Naive thymus-derived CD4-positive, alpha-beta T cell (primary cell): ENCODE data around the gene MRPL37. TPM values are rescaled to one million over a fixed set of nuclear protein-coding genes. Genes with fewer than 3 reads are reported as not detected.
"Not testable (repeated sequence)": the region's sequence is repeated elsewhere in the genome, so short reads cannot be mapped to it uniquely, and the experiment has no call there.

ENCODE experiments used
- ATAC-seq: fragments of 150-1000 bp; cut with Tn5 transposase; 2 replicates; pipeline ENCODE4 v1.10.0; 2021; ENCODE audit warnings: mild to moderate bottlenecking, moderate library complexity
- CTCF ChIA-PET: fragments of 350-600 bp; sonication (Branson Sonifier 250); formaldehyde crosslinking; loops from one replicate; lab custom pipeline; 2021; ENCODE audit warnings: antibody characterized with exemption; lab: Charles Lee
- POLR2A ChIA-PET: fragments of 350-600 bp; sonication (Branson Sonifier 250); formaldehyde crosslinking; loops from one replicate; lab custom pipeline; 2021; ENCODE audit warnings: antibody characterized with exemption, inconsistent platforms; lab: Charles Lee
- DNase-seq, 9 donors: peaks; one replicate each; pipeline versions ENCODE4 v3.0.0 to v3.0.0-alpha.2; 2020 to 2022; ENCODE audit warnings: mixed read lengths in 1 of 9
- H3K27ac ChIP-seq: one replicate; pipeline ENCODE4 v1.7.0; 2013; ENCODE audit warnings: mild to moderate bottlenecking, low read depth, low read length, moderate library complexity
- H3K27me3 ChIP-seq, 2 donors: one replicate each; pipeline ENCODE4 v1.7.0; 2013; ENCODE audit warnings: low read length in 2 of 2, mild to moderate bottlenecking in 2 of 2, moderate library complexity in 2 of 2; ENCODE audit not compliant: control insufficient read depth in 2 of 2, insufficient read depth in 2 of 2
- H3K36me3 ChIP-seq, 3 experiments: 1 replicate in 2 of 3; 2 replicates in 1 of 3; pipeline ENCODE4 v1.7.0; 2013; ENCODE audit warnings: low read length in 3 of 3, mild to moderate bottlenecking in 3 of 3, moderate library complexity in 1 of 3; ENCODE audit not compliant: insufficient read depth in 3 of 3, control insufficient read depth in 2 of 3
- H3K4me1 ChIP-seq, 2 donors: one replicate each; pipeline ENCODE4 v1.7.0; 2013; ENCODE audit warnings: low read length in 2 of 2, mild to moderate bottlenecking in 2 of 2, moderate library complexity in 1 of 2; ENCODE audit not compliant: control insufficient read depth in 2 of 2, insufficient read depth in 2 of 2
- H3K4me3 ChIP-seq: 2 replicates; pipeline ENCODE4 v1.7.0; 2013; ENCODE audit warnings: mild to moderate bottlenecking, low read length
- H3K9me3 ChIP-seq, 3 experiments: 1 replicate in 2 of 3; 2 replicates in 1 of 3; pipeline ENCODE4 v1.7.0; 2013; ENCODE audit warnings: low read length in 3 of 3; ENCODE audit not compliant: control insufficient read depth in 2 of 3
- H3K27ac Mint-ChIP-seq, 9 donors: one replicate each; pipeline ENCODE4 v1.8.0; 2020 to 2022; ENCODE audit warnings: mixed read lengths in 9 of 9, mild to moderate bottlenecking in 8 of 9, moderate library complexity in 5 of 9, inconsistent platforms in 2 of 9
- H3K27me3 Mint-ChIP-seq, 5 donors: one replicate each; pipeline ENCODE4 v1.8.0; 2021 to 2022; ENCODE audit warnings: mixed read lengths in 5 of 5, mild to moderate bottlenecking in 1 of 5
- H3K36me3 Mint-ChIP-seq, 5 donors: one replicate each; pipeline ENCODE4 v1.8.0; 2020 to 2022; ENCODE audit warnings: mixed read lengths in 5 of 5, mild to moderate bottlenecking in 3 of 5, inconsistent platforms in 1 of 5
- H3K4me1 Mint-ChIP-seq, 7 donors: one replicate each; pipeline ENCODE4 v1.8.0; 2020 to 2022; ENCODE audit warnings: mixed read lengths in 7 of 7, mild to moderate bottlenecking in 3 of 7, inconsistent platforms in 1 of 7
- H3K4me3 Mint-ChIP-seq, 10 donors: one replicate each; pipeline ENCODE4 v1.8.0; 2020 to 2022; ENCODE audit warnings: mild to moderate bottlenecking in 10 of 10, mixed read lengths in 10 of 10, moderate library complexity in 6 of 10, inconsistent platforms in 2 of 10
- H3K9me3 Mint-ChIP-seq, 11 donors: one replicate each; pipeline ENCODE4 v1.8.0; 2020 to 2022; ENCODE audit warnings: mixed read lengths in 11 of 11, mild to moderate bottlenecking in 4 of 11, inconsistent platforms in 1 of 11, moderate library complexity in 1 of 11
- intact Hi-C, 2 donors: fragments of 100-400 bp; cut with micrococcal nuclease; formaldehyde crosslinking; loops; one replicate each; pipeline ENCODE4 v1.15.1; 2023
- polyA plus RNA-seq, 2 donors: library from polyadenylated mRNA; unstranded; fragments of 300-500 nt; fragmentation: Illumina TruSeq; gene quantifications; one replicate each; pipeline ENCODE4 v1.2.3, GENCODE V29; 2021
- total RNA-seq, 6 experiments: library from RNA in 5 of 6; stranded (reverse) in 5 of 6; gene quantifications; 1 replicate in 5 of 6; 2 replicates in 1 of 6; pipeline ENCODE4 v1.2.3 and lab custom pipeline; 2021 to 2026

The MRPL37 gene
- total and polyA plus RNA-seq, 7 experiments from 2014 or later = 25.4 to 86.7 (median 36.6) TPM

DNA sequence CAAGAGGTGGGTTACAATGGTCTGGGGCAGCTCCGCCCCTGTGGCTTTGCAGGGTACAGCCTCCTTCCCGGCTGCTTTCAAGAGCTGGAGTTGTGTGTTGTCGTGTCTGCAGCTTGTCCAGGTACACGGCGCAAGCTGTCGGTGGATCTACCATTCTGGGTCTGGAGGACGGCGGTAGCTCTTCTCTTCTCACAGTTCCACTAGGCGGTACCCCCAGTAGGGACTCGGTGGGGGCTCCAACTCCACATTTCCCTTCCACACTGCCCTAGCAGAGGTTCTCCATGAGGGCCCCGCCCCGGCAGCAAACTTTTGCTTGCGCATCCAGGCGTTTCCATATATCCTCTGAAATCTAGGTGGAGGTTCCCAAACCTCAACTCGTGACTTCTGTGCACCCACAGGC is 34.8 kb upstream of the MRPL37 start:
- no peak overlapping the region for H3K27ac ChIP-seq
- Mint-ChIP-seq H3K27ac (no peak overlapping the region), H3K4me1 (peaks cover 0 to 1% (median 0%) of the 10 kb centered on the region in 7 donors), H3K9me3 (no peaks in the 10 kb centered on the region), H3K27me3 (no peaks in the 10 kb centered on the region), H3K36me3 (peaks cover 0 to 7% (median 0%) of the 10 kb centered on the region in 5 donors), H3K4me3 (no peak overlapping the region)
- H3K4me3 ChIP-seq = no peak overlapping the region
- CTCF ChIA-PET = no interaction called here
- POLR2A ChIA-PET = no interaction called here
- intact Hi-C loops = no loop called here
- no peaks in the 10 kb centered on the region for H3K36me3 ChIP-seq
- no peaks in the 10 kb centered on the region for H3K27me3 ChIP-seq
- no peak for DNase-seq
- H3K4me1 ChIP-seq = no peaks in the 10 kb centered on the region
- H3K9me3 ChIP-seq = no peaks in the 10 kb centered on the region
- no peak for ATAC-seq

- H3K27me3 Mint-ChIP-seq, CTCF ChIA-PET, H3K4me3 Mint-ChIP-seq: not testable (repeated sequence)
Measured at GRCh38 chr1:54166357-54166756, 33.6 kb upstream of the MRPL37 start.

GRCh38 chr1:54167422-54168139 is 32.4 kb upstream of the MRPL37 start:
- H3K36me3 Mint-ChIP-seq = peaks cover 0 to 8% (median 0%) of the 10 kb centered on the region in 5 donors
- H3K27me3 Mint-ChIP-seq = no peaks in the 10 kb centered on the region
- H3K4me1 Mint-ChIP-seq = peaks cover 1 to 18% (median 13%) of the 10 kb centered on the region in 7 donors
- intact Hi-C loops = no loop called here
- H3K4me3 Mint-ChIP-seq = no peak overlapping the region
- Histone ChIP-seq H3K4me3 (no peak overlapping the region), H3K4me1 (peaks cover 0 to 7% of the 10 kb centered on the region in 2 donors), H3K9me3 (no peaks in the 10 kb centered on the region), H3K27me3 (no peaks in the 10 kb centered on the region), H3K36me3 (peaks cover 0 to 3% (median 0%) of the 10 kb centered on the region in 3 experiments), H3K27ac (no peak overlapping the region)
- ATAC-seq = no peak
- H3K9me3 Mint-ChIP-seq = no peaks in the 10 kb centered on the region
- CTCF ChIA-PET = no interaction called here
- H3K27ac Mint-ChIP-seq = no peak overlapping the region
- no peak for DNase-seq
- POLR2A ChIA-PET = no interaction called here

More at GRCh38 chr1:54166357-54166756, 33.6 kb upstream of the MRPL37 start:
- ATAC-seq, H3K4me3 ChIP-seq, H3K27me3 ChIP-seq, intact Hi-C loops, DNase-seq, H3K27ac ChIP-seq, H3K36me3 Mint-ChIP-seq, H3K9me3 ChIP-seq, POLR2A ChIA-PET, H3K9me3 Mint-ChIP-seq, H3K4me1 ChIP-seq, H3K36me3 ChIP-seq: not testable (repeated sequence)
- peaks cover 1 to 10% (median 9%) of the 10 kb centered on the region in 7 donors for H3K4me1 Mint-ChIP-seq
- H3K27ac Mint-ChIP-seq = peak overlapping the region in 1 of 9 donors; percentile 62

DNA sequence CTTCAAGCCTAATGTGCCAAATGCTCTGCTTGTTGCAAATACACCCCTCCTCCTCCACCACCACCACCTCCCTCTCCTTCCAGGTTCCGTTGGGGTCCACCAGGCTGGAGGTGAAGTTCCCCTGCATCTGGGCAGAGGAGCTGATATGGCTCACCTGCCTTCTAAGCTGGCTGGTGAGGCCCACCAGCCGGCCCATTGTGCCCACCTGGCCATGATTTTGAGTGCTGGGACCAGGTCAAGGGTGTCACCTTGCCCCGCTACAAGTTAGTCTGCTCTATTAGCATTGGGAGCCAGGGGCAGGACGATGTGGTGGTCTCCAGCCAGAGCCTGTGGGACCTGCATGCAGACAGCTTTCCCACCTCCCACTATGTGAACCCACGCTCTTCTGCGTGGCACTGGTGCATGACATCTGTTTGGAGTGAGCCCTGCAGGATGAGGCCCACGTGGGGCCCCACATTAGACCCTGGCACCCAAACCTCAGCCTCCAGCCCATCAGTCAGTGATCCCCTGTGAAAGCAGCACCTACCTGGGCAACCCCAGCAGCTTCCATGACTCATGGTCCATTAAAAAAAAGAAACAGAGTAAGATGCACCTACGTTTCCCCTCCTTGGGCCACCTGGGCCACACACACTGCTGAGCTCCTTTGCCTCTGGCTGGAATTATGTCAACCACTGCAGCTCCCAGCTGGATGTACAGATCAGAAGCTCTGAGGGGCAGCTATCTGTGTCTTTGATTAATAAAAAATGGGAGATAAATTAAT is 31.6 kb upstream of the MRPL37 start:
- POLR2A ChIA-PET = no interaction called here
- H3K27ac Mint-ChIP-seq = peak overlapping the region in 2 of 9 donors; percentile 5 to 63
- CTCF ChIA-PET = no interaction called here
- H3K4me1 ChIP-seq = peaks cover 0 to 7% of the 10 kb centered on the region in 2 donors
- H3K27me3 Mint-ChIP-seq = no peaks in the 10 kb centered on the region
- H3K36me3 ChIP-seq = peaks cover 0 to 4% (median 0%) of the 10 kb centered on the region in 3 experiments
- no peaks in the 10 kb centered on the region for H3K9me3 Mint-ChIP-seq
- no peaks in the 10 kb centered on the region for H3K27me3 ChIP-seq
- ATAC-seq (no peak), DNase-seq (no peak)
- no peak overlapping the region for H3K4me3 Mint-ChIP-seq
- H3K4me3 ChIP-seq = no peak overlapping the region
- no peak overlapping the region for H3K27ac ChIP-seq
- peaks cover 1 to 19% (median 13%) of the 10 kb centered on the region in 7 donors for H3K4me1 Mint-ChIP-seq
- H3K36me3 Mint-ChIP-seq = peaks cover 0 to 13% (median 0%) of the 10 kb centered on the region in 5 donors
- intact Hi-C loops = no loop called here
- no peaks in the 10 kb centered on the region for H3K9me3 ChIP-seq

- no peak overlapping the region for H3K27ac ChIP-seq
- H3K9me3 ChIP-seq = no peaks in the 10 kb centered on the region
- peaks cover 0 to 7% of the 10 kb centered on the region in 2 donors for H3K4me1 ChIP-seq
- no peaks in the 10 kb centered on the region for H3K9me3 Mint-ChIP-seq
- H3K4me1 Mint-ChIP-seq = peaks cover 1 to 19% (median 16%) of the 10 kb centered on the region in 7 donors
- no peaks in the 10 kb centered on the region for H3K27me3 Mint-ChIP-seq
- H3K27ac Mint-ChIP-seq = peak overlapping the region in 5 of 9 donors; percentile 5 to 69 (median 59)
- POLR2A ChIA-PET = interaction anchor here (0.6 kb wide), 1 partner anchor 225 kb away, joined by 3 read pairs; no protein-coding TSS in a partner anchor
- no peaks in the 10 kb centered on the region for H3K27me3 ChIP-seq
- H3K4me3 Mint-ChIP-seq = no peak overlapping the region
- ATAC-seq = no peak
- DNase-seq = no peak
- H3K4me3 ChIP-seq = no peak overlapping the region
- CTCF ChIA-PET = no interaction called here
- intact Hi-C loops = no loop called here
- H3K36me3 ChIP-seq = peaks cover 0 to 6% (median 0%) of the 10 kb centered on the region in 3 experiments
- H3K36me3 Mint-ChIP-seq = peaks cover 0 to 13% (median 0%) of the 10 kb centered on the region in 5 donors
Measured at GRCh38 chr1:54169068-54169467, 30.9 kb upstream of the MRPL37 start.

DNA sequence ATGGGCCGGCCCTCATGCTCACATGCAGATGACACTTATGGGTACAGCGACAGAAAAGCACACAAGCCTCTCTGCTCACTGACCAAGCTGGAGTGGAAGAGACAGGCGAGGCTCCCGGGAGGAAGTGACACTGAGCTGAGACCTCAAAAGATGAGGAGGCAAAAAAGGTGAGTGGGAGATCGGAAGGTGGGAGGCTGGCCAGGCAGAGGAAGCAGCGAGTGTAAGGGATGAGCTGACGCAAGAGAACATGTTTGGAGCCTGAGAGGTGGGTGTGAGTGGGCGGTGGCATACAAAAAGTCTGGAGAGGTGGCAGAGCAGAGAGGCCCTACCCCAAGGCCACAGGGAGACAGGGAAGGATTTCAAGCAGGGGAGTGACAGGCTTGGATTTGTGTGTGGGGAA is 29.0 kb upstream of the MRPL37 start:
- Mint-ChIP-seq H3K4me1 (peaks cover 1 to 19% (median 16%) of the 10 kb centered on the region in 7 donors), H3K27ac (peak overlapping the region in 8 of 9 donors; percentile 1 to 82 (median 70)), H3K27me3 (no peaks in the 10 kb centered on the region), H3K36me3 (peaks cover 0 to 10% (median 0%) of the 10 kb centered on the region in 5 donors), H3K9me3 (no peaks in the 10 kb centered on the region), H3K4me3 (peak overlapping the region in 4 of 10 donors; percentile 25 to 71 (median 32))
- DNase-seq = no peak
- no peak for ATAC-seq
- intact Hi-C loops = no loop called here
- Histone ChIP-seq H3K4me3 (no peak overlapping the region), H3K4me1 (peaks cover 0 to 7% of the 10 kb centered on the region in 2 donors), H3K36me3 (peaks cover 0 to 17% (median 0%) of the 10 kb centered on the region in 3 experiments), H3K9me3 (no peaks in the 10 kb centered on the region), H3K27ac (no peak overlapping the region), H3K27me3 (no peaks in the 10 kb centered on the region)
- CTCF ChIA-PET = no interaction called here
- POLR2A ChIA-PET = no interaction called here
